Brain microvascular endothelial cell (primary cell): ENCODE data around the gene OGT.

Experiments
- DNase-seq: peaks from one replicate; pipeline ENCODE4 v3.0.0-alpha.2; 2020
- H3K27ac ChIP-seq: fragments of 250-450 bp; sonication (Bioruptor Pico); 2 replicates; pipeline ENCODE4 v1.5.1; 2020; ENCODE audit warnings: mild to moderate bottlenecking, moderate library complexity
- H3K27me3 ChIP-seq: fragments of 250-450 bp; sonication (Bioruptor Pico); replicated peaks from 2 replicates; pipeline ENCODE4 v1.5.1; 2020; ENCODE audit warnings: mild to moderate bottlenecking
- H3K36me3 ChIP-seq: fragments of 250-450 bp; sonication (Bioruptor Pico); replicated peaks from 2 replicates; pipeline ENCODE4 v1.5.1; 2020; ENCODE audit warnings: mild to moderate bottlenecking
- H3K4me3 ChIP-seq: 2 replicates; pipeline ENCODE4 v1.5.1; 2011; ENCODE audit warnings: low read depth, mild to moderate bottlenecking, control low read depth, low read length, moderate library complexity
- CTCF ChIP-seq: IDR thresholded peaks from 2 replicates; pipeline ENCODE4 v1.5.1; 2011; ENCODE audit warnings: low read depth, mild to moderate bottlenecking, moderate library complexity, low read length, control low read depth, inconsistent platforms; ENCODE audit errors: missing control alignments
- in situ Hi-C: cut with HindIII; loops from 2 replicates; pipeline ENCODE4 v1.10.0; 2017; ENCODE audit warnings: low sequenced_read_pairs, low pct_ligation_motif_present

OGT gene

GRCh38 chrX:71542411-71542810 lies 9.5 kb downstream of the OGT start:
- DNase-seq: no peak
- Histone ChIP-seq H3K27me3 (no peaks in the 10 kb centered on the region), H3K36me3 (peaks cover 4% of the 10 kb centered on the region), H3K27ac (peak overlapping the region; percentile 81), H3K4me3 (no peak overlapping the region)
- no peak for TF ChIP-seq CTCF
- in situ Hi-C loops: no loop called here

- DNase-seq: no peak
- H3K36me3 ChIP-seq: peaks cover 4% of the 10 kb centered on the region
- in situ Hi-C loops: no loop called here
- no peak for TF ChIP-seq CTCF
- H3K27me3 ChIP-seq: no peaks in the 10 kb centered on the region
- H3K27ac ChIP-seq: peak overlapping the region; percentile 53
- no peak overlapping the region for H3K4me3 ChIP-seq
Measured at GRCh38 chrX:71542825-71543224, 9.9 kb downstream of the OGT start.

GRCh38 chrX:71543316-71543715 lies 10.4 kb downstream of the OGT start:
- Histone ChIP-seq H3K4me3 (no peak overlapping the region), H3K27ac (peak overlapping the region; percentile 53), H3K27me3 (no peaks in the 10 kb centered on the region), H3K36me3 (peaks cover 7% of the 10 kb centered on the region)
- TF ChIP-seq CTCF: no peak
- in situ Hi-C loops: no loop called here
- DNase-seq: peak; percentile 28

GRCh38 chrX:71545364-71545763 lies 12.5 kb downstream of the OGT start:
- H3K4me3 ChIP-seq: no peak overlapping the region

GRCh38 chrX:71546879-71547278 lies 14.0 kb downstream of the OGT start:
- Histone ChIP-seq H3K27ac (no peak overlapping the region), H3K36me3 (peaks cover 10% of the 10 kb centered on the region)

More at GRCh38 chrX:71545364-71545763, 12.5 kb downstream of the OGT start:
- no peaks in the 10 kb centered on the region for H3K27me3 ChIP-seq
- no peak for DNase-seq
- no peak for TF ChIP-seq CTCF
- H3K27ac ChIP-seq: no peak overlapping the region
- in situ Hi-C loops: no loop called here
- H3K36me3 ChIP-seq: peaks cover 10% of the 10 kb centered on the region

More at GRCh38 chrX:71546879-71547278, 14.0 kb downstream of the OGT start:
- Histone ChIP-seq H3K27me3 (no peaks in the 10 kb centered on the region), H3K4me3 (no peak overlapping the region)
- TF ChIP-seq CTCF: no peak
- in situ Hi-C loops: no loop called here
- DNase-seq: no peak
